NCI-H82 treated with DMSO at 0.1 percent for 48 hours (cell line): ENCODE results near the gene KANK2.

Experiments
- DNase-seq: peaks from one replicate; lab custom pipeline; 2025; ENCODE audit not compliant: unreplicated experiment; lab: John Stamatoyannopoulos, UW

The KANK2 gene

DNA sequence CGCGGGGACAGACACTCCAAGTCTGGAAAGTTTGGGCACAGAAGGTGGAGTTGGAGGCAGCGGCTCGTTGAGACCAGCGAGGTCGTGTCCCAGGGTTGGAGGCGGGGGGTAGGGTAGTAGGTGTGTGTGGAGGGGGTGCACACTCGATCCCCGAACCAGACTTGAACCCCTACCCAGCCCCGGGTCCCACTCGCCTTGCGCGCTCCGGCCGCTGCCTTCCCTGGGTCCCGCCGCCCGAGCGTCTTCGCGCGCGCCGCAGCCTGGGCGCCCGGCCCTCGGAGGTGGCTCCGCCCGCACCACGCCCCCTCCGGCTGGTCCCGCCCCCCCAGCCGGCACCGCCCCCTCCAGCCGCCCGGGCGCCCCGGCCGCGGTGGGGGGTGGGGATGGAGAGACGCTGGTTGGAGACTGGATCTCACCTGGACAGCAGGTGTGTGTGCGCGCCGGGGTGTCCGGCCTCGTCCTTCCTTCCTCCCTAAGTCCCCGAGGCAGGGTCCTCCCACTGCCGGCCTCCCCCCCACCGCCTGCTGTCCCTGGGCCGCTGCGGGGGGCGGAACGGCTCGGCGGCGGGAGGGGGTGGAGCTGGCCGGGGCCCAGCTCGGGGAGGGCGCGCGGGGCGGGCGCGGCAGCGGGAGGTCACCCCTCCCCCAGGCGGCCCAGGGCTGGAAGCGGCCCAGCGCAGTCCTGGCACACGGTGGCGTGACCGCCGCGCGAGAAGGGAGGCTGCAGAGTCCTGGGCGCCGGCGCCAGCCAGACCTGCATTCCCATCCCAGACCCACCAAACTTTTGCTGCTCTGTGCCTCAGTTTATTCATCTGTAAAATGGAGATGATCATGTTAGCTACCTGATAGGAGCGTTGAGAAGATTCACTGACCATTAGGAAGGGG, at the start of gene KANK2:
Gene KANK2, minus strand, starts transcription at position 255 of the 884 bp plus-strand sequence. CDS start 3,034 bp downstream, outside the sequence.
- peak; percentile 19 for DNase-seq

DNA sequence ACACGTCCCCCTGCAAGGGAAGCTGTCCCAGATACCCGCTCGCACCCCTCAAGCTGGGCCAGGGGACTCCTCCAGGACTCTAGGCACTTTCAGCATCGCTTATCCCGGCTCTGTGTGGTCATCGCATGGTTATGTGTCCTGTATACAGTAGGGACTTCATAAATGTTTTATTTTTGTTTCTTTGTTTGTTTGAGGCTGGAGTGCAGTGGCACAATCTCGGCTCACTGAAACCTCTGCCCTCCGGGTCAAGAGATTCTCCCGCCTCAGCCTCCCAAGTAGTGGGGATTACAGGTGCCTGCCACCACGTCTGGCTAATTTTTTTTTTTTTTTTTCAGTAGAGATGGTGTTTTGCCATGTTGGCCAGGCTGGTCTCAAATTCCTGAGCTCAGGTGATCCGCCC, 49.6 kb upstream of the KANK2 start:
- DNase-seq = no peak

DNA sequence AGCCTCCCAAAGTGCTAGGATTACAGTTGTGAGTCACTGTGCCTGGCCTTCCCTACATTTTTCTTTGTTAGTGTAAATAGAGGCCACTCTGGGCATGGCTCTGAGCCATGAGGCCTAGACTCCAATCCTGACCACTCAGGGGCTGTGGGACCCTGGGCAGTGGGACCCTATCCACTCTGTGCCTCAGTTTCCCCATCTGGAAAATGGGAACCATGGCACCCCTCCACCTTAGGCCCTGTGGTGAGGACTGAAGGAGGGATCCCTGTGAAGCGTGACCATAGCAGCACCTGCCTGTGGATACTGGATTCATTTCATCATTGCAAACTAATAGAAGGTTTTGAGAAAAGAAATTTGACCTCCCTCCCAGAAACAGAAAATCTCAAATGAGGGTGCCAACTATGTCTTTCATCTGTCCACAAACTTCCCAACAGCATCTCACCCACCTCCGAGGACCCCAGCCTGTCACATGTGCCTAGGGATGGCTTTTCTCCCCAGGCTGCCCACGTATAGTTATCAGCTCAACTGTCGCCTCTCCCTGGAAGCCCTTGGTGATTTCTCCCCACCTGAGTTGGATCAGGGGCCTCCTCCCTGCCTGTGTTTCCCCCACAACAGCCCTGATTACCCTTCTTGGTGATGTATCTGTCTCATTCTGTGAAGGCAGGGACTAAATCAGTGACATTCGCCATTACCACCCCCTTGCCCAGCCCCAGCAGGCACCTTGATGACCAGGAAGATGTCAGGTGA, 47.7 kb upstream of the KANK2 start:
- DNase-seq = no peak

DNA sequence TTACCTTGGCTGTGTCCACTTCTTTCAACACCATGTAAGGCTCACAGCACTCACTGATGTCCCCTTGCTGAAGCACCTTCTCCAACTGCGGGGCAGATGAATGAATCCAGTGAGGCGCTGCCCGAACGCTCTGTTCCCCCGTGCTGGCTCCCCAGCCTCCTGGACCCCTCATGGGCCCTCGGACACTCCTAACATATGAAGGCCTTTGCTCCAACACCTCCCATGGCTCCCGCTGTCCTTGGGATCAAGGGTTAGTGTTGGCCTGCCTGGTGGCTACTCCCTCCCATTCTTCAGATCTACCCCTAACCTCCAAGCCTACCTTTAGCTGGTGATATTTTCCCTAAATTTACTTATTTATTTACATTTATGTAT, 46.4 kb upstream of the KANK2 start:
- no peak for DNase-seq

DNA sequence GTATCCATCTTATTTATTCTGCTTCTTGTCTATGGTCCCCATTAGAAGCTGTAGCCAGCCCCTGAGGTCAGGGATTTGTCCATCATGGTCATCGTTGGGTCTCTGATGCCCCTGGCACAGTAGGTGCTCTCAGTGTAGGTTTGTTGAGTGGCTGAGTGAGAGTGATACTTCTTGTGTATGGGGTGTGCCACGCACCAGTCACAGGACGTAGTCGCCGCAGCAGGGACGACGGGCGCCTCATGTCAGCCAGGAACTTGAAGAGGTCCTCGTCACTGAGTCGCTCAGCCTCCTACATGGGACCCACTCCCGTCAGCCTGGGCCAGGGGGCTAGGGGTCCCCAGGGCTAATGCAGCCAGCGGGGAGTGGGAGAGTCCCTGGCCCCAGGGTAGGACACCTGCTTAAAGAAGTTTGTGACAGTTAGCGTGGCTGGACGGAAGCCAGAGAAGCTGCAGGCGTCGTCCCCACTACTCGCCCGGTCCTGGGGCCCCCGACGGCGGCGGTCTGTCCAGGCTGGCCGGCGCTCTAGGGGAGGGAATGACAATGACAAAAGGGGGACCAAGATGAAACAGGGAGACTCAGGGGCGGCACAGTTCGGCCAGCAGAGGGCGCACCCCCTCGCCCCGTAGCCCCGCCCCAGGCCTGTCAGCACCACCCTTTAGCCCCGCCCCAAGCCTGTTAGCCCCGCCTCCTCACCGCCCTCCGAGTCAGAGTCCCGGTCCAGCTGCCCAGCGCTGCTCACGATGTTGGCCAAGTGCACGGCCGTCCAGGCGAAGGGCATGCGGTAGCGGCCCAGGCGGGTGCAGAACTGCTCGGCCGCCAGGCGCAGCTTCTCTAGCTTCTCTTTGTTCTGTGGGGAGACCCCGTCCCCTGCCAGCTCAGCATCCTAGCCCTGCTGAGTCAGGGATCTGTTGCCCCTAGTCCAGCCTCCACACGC, 45.8 kb upstream of the KANK2 start:
- peak; percentile 19 for DNase-seq

DNA sequence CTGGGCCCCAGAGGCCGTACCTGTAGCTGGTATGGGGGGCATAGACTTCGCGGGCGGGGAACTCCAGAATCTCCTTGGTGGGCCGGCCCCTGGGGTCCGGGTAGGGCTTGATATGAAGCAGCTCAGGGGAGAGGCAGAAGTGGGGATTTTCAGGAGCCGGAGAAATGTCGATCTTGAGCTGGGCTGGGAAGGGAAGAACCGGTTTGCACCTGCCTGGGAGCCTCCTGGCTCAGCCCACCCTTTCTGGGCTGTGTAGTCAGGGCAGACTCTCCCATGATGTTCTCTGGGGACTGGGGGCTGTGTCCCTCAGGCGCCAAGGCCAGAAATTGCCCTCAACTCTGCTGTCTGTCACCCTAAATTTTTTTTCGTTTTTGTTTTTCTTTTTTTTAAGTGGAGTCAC, 44.7 kb upstream of the KANK2 start:
- DNase-seq = no peak

DNA sequence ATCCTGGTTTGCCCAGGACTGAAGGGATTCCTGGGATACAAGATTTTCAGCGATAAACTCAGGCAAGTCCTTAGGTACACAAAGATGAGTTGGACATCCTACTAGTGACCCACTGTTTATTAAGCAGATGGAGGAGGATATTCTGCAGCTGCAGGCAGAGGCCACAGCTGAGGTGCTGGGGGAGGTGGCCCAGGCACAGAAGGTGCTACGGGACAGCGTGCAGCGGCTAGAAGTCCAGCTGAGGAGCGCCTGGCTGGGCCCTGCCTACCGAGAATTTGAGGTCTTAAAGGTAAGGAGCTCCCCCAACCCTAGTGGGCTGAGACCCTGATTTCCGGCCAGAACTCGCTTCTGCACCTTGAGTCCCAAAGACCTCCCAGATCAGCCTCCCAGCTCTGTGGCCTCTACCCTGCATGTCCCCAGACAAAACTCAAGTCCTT, 42.7 kb upstream of the KANK2 start:
- no peak for DNase-seq

DNA sequence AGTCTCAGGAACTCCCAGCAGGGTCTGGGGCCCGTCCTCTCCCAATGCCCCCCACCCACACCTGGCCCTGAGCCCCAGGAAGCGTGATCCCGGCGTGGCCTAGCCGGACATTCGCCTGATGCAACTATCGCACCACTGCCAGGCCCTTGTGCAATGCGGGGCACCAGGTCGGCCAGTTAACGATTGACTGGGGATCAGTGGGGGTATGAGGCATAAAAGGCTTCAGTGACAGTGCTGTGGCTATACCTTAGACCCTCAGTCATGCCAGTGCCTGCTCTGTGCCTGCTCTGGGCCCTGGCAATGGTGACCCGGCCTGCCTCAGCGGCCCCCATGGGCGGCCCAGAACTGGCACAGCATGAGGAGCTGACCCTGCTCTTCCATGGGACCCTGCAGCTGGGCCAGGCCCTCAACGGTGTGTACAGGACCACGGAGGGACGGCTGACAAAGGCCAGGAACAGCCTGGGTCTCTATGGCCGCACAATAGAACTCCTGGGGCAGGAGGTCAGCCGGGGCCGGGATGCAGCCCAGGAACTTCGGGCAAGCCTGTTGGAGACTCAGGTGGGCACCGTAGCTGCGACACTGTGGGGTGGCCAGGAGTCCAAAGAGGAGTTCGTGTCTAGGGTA, 42.1 kb upstream of the KANK2 start, which contains the start of gene ANGPTL8:
Gene ANGPTL8, plus strand, starts transcription at position 243 of the 624 bp plus-strand sequence. Its CDS starts 19 bp downstream, at position 262.
- no peak for DNase-seq

DNA sequence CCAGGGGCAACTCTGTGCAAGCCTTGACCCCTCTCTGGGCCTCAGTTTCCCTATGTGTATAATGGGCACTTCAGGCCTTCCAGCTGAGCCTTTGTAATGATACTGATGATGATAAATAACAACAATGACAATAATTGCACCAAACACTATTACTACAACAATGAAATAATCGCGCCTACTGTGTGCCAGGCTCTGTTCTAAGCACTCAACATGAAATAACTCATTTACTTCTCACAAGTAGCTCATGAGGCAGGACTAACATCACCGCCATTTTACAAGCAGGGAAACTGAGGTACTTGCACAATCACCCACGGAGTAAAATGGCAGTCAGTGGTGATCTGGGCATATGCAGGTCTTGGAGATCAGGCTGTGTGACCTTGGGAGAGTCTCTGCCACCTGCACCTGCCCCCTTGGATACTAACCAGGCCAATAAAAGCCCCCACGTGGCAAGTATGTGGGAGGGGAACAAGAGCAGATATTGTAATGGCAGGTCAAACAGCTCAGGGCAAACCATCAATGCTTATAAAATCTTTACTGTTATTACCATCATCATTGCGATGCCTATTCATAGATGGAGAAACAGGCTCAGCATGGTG, 41.5 kb upstream of the KANK2 start:
- DNase-seq = no peak

DNA sequence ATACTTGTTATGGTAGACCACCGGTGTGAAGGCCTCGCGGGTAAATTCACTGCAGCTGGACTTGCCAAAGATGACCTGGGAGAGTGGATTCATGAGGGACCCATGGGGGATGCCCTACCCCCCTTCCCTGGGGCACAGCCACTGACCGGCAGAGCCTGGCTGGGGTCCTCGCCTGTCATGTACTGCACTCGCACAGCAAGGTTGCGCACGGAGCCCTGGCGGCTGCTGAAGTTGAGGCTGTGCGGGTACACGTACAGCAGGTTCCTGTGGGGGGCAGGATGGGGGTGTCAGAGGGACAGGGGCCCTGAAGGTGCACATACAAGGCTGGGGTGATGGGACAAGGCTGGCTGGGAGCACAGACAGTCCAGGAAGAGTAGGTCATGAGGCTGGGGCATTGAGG, 40.7 kb upstream of the KANK2 start:
- DNase-seq = no peak

DNA sequence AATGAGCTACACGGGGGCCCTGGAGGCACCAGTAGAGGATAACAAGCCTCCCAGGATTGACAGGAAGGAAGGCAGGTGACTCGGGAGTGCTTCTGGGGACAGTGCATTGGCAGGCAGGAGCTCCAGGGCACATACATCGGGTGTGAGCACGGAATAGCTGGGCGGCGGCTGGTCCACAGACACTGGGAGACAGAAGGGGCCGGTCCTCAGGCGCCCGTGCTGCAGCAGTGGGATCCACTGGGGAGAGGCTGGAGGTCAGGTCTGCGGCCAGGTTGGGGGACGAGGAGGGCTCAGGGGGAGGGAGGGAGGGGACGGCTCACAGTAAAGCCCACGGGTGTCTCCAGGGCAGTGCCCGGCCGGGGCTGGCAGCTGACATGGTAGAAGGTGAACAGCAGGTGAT, 40.0 kb upstream of the KANK2 start:
- no peak for DNase-seq

DNA sequence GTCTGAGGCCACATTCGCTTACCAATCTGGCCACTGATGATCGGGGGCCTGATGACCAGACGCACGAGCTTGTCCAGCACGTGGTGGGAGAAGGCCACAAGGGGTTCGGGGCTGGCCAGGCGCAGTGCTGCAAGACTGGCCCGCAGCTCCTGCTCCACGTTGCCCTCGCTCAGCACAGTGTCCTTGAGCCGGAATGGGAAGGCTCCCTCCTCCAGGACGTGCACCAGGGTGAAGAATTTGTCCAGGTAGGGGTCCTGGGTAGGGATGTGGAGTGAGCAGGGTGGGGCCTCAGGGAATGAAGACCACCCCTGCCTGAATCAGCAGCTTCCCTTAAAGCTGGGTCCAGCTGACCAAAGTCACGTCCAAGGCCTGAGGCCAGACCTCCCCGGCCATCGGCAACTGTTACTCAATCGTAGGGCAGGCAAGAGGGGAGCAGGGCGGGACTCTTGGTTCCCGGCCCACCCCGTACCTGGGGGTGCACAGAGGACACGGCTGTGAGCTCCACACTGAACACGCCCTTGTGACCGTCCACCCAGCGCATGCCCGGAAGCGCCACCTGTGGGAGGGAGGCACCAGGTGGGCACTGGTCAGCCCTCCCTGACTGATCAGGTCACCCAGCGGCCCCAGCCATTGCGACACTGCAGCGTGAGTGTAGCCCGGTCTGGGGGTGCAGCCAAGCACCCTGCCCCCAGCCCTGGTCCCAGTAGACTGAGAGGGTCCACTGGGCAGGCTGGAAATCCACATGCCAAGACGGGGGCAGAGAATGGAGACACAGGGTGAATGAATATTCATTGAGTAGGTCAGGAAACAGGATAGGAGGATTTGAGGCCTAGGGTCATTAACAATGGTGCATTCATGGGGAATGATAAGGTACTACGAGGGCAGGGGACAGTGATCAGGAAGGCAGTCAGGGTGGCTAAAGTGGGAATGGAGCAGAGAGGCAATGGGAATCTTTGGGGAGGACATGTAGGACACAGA, 39.3 kb upstream of the KANK2 start:
- DNase-seq = no peak

DNA sequence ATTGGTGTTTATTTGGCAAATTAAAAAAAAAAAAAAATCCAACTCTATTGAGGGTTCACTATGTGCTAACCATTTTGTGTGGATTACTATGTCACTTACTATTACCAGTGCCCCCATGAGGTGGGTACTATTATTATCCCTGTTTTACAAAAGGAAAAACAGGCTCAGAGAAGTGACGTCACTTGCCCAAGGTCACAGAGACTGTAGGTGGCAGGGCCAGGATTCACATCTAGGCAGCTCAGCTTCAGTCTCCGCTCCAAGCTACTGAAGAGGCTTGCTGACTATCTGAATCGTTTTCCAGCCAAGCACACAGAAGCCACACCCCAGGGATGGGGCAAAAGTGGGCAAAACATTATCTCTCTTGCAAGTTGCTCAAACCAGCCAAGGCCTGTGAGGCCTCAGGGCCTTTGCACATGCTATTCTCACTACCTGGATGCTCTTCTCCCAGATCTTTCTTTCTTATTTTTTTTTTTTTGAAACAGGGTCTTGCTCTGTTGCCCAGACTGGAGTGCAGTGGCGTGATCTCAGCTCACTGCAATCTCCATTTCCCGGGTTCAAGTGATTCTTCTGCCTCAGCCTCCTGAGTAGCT, 37.2 kb upstream of the KANK2 start:
- no peak for DNase-seq

DNA sequence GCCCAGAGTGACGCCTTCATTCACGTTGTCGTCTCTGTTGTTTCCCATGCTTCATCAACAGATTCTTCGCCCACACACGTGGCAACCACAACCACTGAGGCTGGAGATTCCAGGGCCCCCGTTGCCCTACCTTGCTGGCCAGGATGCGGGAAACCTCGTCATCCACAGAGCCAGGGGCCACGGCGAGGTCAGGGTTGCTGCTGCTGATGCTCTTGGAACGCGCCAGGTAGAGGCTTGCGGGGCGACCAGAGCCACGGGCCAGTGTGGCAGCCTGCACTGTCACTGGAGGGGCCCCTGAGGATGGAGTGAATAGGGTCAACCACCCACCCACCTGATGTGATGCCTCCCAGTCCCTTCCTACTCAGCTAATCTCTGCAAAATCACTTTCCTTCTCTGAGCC, 35.7 kb upstream of the KANK2 start:
- no peak for DNase-seq

DNA sequence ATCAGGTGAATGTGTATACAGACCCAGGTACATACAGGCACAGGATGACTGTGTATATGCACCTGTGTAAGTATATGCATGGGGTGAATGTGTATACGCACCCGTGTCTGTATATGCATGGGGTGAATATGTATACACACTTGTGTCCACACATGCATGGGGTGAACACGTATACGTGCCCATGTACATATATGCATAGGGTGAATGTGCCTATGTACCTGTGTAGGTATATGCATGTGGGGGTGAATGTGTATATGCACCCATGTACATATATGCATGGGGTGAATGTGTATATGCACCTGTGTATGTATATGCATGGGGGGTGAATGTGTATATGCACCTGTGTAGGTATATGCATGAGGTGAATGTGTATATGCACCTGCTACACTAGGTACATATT, 35.2 kb upstream of the KANK2 start:
- no peak for DNase-seq

DNA sequence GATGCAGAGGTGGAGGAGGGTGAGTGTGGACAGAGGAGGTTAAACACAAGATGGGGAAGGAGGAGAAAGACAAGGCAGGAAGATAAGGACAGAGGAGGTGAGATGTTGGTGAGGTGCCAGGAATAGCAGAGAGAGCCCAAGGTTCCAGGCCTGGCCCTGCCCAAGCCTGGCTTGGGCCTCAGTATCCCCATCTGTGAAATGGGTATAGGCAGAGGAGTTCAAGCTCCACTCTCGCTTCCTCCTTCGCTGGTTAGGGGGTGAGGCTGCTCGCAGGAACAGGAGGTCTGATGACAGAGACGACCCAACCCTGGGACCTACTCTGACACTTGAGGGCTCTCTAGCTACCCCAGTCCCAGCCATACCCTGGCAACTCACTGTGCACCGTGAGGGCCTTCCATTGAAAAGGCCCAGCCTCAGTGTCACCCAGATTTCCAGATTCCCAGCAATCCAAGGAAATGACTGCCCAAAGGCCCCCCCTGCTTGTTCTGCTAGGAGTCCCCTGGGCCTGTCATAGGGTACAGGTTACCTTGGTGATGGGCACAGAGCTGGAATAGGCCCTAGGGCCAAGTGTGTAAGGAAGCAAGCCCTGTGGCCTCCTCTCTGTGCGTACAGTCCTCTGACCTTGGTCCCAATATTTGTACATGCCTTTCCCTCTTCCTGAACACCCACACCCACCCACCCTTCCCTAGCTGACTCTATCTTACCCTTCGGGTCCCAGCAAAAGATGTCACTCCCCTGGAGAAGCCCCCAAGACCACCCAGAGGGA, 33.5 kb upstream of the KANK2 start:
- DNase-seq = no peak

DNA sequence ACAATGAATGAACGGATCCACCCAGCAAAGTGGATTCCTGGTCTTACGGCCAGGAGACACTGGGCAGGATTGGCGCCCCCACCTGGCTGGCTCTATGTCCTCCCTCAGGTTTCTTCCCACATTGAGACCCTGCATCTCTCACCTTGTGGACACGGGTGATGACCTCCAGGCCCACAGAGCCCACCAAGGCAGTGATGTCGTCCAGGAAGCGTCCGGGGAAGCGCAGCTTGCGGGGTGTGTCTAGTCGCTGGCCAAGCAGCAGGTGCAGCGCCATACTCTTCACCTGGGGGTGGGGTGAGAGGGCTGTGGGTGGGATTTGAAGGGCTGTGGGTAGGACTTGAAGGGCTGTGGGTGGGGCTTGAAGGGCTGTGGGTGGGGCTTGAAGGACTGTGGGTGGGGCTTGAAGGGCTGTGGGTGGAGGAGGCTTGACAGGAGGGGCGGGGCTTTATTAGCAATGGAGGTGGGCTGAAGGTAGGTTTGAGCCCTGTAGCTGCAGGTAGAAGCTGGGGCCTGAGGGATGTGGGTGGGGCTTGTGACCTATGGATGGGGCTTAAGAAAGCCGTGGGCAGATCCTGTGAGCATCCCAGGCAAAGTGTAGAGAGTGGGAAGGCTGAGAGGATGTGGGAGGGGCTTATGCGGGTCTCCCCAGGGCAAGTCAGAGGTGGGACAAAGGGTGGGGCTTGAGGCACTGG, 30.0 kb upstream of the KANK2 start:
- DNase-seq = peak; percentile 6
